ENCODE data around the gene GYS1. TPM values are rescaled to one million over a fixed set of nuclear protein-coding genes. Genes with fewer than 3 reads are reported as not detected.
"Not testable (repeated sequence)": the region's sequence is repeated elsewhere in the genome, so short reads cannot be mapped to it uniquely, and the experiment has no call there.

Gene GYS1
- total RNA-seq = 10 to 100 TPM; 50.8 to 99.9 TPM

DNA sequence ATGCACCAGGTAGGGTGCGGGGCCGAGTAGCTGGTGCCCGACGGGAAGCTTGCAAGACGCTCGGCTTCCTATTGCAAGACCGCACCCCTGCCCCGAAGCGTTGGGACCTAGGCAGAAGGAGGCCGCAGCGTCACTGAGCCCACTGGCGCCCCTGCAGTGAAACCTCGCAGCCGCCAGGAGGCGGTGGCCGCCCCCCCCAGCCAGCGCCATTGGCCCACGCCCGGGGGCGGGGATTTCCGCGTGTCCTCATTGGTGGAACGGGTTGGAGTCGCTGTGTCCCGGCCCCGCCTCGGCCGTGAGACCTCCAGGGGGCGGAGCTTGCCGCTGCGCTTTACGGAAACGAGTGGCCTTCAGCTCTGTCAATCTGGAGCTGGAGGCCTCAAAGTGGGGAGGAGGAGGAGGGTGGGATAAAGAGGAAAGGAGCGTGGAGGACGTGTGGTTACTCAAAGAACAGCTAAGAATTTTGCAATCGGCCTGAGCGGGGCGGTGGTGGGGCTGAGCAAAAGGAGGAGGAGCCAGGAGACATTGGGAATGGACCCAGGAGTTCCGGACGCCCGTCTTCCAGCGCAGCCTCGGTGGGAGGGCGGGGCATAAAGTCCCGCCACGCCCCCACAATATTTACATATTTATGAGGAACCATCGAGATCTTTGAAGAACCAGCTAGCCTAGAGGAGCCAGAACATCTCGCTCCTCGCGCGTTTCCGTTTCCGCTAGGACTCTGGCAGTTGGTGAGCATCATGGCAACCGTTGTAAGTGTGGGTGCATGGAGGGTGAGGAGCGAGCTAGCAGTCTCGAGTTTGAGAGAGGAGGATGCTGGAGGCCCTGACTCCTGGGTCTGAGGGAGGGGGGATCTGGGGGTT is at the start of gene GYS1, which contains the start of gene RUVBL2:
TSS of gene GYS1 (minus strand) at position 135 of the 860 bp plus-strand sequence. CDS start 197 bp downstream, outside the sequence.
TSS of gene RUVBL2 (plus strand) at position 713 of the 860 bp plus-strand sequence. CDS start at position 738, 25 bp downstream.
- H3K4me1 Mint-ChIP-seq = peaks cover 34% of the 10 kb centered on the region
- peak; percentile 95 for ATAC-seq (replicated peaks)
- peak within 1 kb of the TSS; percentile 86 for H3K4me3 Mint-ChIP-seq
- H3K27ac Mint-ChIP-seq = peak within 1 kb of the TSS; percentile 92
- no peaks in the 10 kb centered on the region for H3K9me3 Mint-ChIP-seq
- peaks cover 58% of the 10 kb centered on the region for H3K36me3 Mint-ChIP-seq (ENCODE audit: low read depth)
- no peaks in the 10 kb centered on the region for H3K27me3 Mint-ChIP-seq

DNA sequence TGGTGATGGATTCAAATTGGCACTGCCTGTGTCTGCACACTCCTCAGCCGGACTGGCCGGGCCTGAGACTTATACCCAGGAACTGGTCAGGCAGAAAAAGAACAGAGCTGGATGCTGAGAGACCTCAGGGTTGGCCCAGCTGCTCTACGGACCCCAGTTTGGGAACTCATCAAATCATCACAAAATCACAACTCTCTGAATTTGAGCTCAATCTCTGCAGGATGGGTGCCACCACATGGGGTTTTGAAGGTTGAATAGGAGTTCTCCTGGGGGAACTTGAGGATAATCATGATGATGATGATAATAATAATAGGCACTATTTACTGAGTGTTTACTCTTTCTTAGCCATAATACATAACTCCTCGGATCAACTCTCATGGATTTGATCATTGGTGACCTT is 49.6 kb upstream of the GYS1 start:
- not testable (repeated sequence) for ATAC-seq (replicated peaks); H3K4me3 Mint-ChIP-seq; H3K27me3 Mint-ChIP-seq; H3K27ac Mint-ChIP-seq; H3K9me3 Mint-ChIP-seq; H3K36me3 Mint-ChIP-seq (ENCODE audit: low read depth); H3K4me1 Mint-ChIP-seq

DNA sequence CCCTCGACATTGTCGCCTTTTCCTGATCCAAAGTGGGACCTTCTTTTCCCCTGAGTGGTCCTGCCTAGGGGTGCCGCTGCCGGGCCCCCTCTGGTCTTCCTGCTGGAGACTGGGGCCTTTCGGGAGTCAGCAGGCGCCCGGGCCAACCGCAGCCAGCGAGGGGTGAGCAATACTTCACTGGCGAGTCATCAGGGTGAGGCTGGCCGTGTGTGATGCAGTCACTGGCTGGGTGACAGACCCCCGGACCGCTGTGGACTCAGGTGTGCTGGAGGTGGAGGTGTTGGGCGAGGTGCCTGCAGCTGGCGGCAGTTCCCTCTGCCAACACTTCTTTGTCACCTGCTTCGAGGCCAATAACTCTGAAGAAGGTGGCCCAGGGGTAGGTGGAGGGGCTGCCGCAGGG is 49.1 kb upstream of the GYS1 start:
- Mint-ChIP-seq H3K4me3 (no peak overlapping the region), H3K4me1 (no peaks in the 10 kb centered on the region), H3K27ac (no peak overlapping the region), H3K27me3 (no peaks in the 10 kb centered on the region), H3K9me3 (no peaks in the 10 kb centered on the region), H3K36me3 (ENCODE audit: low read depth) (no peaks in the 10 kb centered on the region)
- no peak for ATAC-seq (replicated peaks)

DNA sequence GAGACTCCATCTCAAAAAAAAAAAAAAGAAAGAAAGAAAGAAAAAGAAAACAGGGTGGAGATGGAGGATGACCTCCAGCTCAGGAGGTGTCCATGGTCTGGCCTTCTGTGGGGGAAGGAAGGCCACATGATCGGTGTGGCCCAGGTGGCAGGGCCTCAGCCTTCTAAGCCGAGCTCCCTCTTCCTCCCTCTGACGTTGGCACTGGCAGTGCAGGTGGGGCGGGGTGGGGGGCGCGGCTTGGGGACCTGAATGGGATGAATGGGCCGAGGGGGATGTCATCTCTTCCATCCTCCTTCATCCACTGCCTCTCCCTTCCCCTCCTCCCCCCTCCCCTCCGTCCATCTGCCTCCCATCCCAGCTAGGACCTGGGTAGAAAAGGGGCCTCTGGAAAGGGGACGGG is 46.6 kb upstream of the GYS1 start:
- H3K36me3 Mint-ChIP-seq (ENCODE audit: low read depth); H3K4me1 Mint-ChIP-seq; H3K27ac Mint-ChIP-seq; ATAC-seq (replicated peaks); H3K27me3 Mint-ChIP-seq; H3K9me3 Mint-ChIP-seq; H3K4me3 Mint-ChIP-seq: not testable (repeated sequence)

DNA sequence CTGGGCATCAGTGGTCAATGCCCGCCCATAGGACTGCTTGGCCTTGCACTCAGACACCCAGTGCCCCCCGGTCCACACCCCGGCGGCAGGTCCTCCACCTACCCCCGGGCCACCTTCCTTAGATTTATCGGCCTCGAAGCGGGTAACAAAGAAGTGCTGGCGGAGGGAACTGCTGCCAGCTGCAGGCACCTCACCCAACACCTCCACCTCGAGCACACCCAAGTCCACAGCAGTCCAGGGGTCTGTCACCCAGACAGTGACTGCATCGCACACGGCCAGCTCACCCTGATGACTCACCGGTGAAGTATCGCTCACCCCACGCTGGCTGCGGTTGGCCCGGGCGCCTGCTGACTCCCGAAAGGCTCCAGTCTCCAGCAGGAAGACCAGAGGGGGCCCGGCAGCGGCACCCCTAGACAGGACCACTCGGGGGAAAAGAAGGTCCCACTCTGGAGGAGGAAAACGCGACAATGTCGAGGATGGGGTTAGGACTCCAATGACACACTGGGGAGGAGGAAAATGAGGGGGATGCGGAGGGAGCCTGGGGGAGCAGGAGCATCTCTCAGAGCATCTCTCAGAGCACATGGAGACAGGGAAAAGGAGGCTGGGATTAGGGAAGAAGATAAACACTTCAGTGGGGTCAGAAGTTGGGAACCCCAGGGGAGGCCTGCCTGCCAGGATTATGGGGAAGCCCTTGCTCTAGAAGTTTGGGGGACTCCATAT is 45.6 kb upstream of the GYS1 start:
- H3K36me3 Mint-ChIP-seq (ENCODE audit: low read depth); ATAC-seq (replicated peaks); H3K9me3 Mint-ChIP-seq; H3K27me3 Mint-ChIP-seq; H3K27ac Mint-ChIP-seq; H3K4me1 Mint-ChIP-seq; H3K4me3 Mint-ChIP-seq: not testable (repeated sequence)

DNA sequence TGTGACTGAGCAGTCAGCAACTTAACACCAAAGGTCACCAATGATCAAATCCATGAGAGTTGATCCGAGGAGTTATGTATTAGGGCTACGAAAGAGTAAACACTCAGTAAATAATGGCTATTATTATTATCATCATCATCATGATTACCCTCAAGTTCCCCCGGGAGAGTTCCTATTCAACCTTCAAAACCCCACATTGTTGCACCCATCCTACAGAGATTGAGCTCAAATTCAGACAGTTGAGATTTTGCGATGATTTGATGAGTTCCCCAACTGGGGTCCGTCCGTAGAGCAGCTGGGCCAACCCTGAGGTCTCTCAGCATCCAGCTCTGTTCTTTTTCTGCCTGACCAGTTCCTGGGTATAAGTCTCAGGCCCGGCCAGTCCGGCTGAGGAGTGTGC is 45.0 kb upstream of the GYS1 start:
- not testable (repeated sequence) for H3K4me3 Mint-ChIP-seq; H3K27ac Mint-ChIP-seq; ATAC-seq (replicated peaks); H3K27me3 Mint-ChIP-seq; H3K4me1 Mint-ChIP-seq; H3K9me3 Mint-ChIP-seq; H3K36me3 Mint-ChIP-seq (ENCODE audit: low read depth)

DNA sequence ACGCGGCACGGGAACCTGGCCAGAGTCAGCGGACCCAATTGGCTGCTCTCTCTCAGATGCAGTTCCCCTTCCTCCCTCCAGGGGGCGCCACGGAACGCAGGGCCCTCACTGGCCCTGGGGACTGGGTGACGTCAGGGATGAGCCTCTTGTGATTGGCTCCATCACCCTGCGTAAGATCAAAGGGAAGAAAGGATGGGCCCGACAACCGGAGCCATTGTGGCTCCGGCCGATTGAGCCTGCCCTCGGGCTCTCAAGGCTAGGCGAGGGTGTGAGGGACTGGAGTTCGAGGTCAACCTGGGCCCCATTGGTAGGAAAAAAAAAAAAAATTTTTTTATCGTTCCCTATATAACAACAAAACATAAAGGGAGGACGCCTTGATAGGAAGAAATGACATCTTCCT is 43.7 kb upstream of the GYS1 start, which contains the start of gene CGB1:
TSS of gene CGB1 (minus strand) at position 81 of the 400 bp plus-strand sequence. CDS start 184 bp downstream, outside the sequence.
- H3K4me1 Mint-ChIP-seq; H3K4me3 Mint-ChIP-seq; H3K36me3 Mint-ChIP-seq (ENCODE audit: low read depth); H3K27ac Mint-ChIP-seq; H3K27me3 Mint-ChIP-seq; H3K9me3 Mint-ChIP-seq: not testable (repeated sequence)
- ATAC-seq (replicated peaks) = peak; percentile 62

DNA sequence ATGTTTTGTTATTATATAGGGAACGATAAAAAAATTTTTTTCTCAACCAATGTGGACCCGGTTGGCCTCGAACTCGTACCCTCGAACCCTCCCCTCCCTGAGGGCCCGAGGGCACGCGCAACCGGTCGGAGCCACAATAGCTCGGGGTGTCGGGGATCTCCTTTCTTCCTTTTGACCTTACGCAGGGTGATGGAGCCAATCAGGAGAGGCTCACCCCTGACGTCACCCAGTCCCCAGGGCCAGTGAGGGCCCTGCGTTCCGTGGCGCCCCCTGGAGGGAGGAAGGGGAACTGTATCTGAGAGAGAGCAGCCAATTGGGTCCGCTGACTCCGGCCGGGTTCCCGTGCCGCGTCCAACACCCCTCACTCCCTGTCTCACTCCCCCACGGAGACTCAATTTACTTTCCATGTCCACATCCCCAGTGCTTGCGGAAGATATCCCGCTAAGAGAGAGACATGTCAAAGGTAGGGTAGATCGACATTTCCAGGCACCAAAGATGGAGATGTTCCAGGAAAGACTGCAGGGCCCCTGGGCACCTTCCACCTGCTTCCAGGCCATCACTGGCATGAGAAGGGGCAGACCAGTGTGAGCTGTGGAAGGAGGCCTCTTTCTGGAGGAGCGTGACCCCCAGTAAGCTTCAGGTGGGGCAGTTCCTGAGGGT is 38.7 kb upstream of the GYS1 start, which contains the start of gene CGB2:
TSS of gene CGB2 (plus strand) at position 249 of the 660 bp plus-strand sequence. CDS start at position 455, 206 bp downstream.
- peak; percentile 97 for ATAC-seq (replicated peaks)
- H3K4me3 Mint-ChIP-seq = peak within 1 kb of the TSS; percentile 55
- not testable (repeated sequence) for H3K27me3 Mint-ChIP-seq; H3K4me1 Mint-ChIP-seq; H3K9me3 Mint-ChIP-seq; H3K36me3 Mint-ChIP-seq (ENCODE audit: low read depth)
- peak within 1 kb of the TSS; percentile 89 for H3K27ac Mint-ChIP-seq

DNA sequence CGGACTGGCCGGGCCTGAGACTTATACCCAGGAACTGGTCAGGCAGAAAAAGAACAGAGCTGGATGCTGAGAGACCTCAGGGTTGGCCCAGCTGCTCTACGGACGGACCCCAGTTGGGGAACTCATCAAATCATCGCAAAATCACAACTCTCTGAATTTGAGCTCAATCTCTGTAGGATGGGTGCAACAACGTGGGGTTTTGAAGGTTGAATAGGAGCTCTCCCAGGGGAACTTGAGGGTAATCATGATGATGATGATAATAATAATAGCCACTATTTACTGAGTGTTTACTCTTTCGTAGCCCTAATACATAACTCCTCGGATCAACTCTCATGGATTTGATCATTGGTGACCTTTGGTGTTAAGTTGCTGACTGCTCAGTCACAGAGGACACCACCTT is 37.2 kb upstream of the GYS1 start:
- H3K27ac Mint-ChIP-seq; H3K27me3 Mint-ChIP-seq; H3K4me3 Mint-ChIP-seq; H3K36me3 Mint-ChIP-seq (ENCODE audit: low read depth); H3K9me3 Mint-ChIP-seq; ATAC-seq (replicated peaks); H3K4me1 Mint-ChIP-seq: not testable (repeated sequence)

DNA sequence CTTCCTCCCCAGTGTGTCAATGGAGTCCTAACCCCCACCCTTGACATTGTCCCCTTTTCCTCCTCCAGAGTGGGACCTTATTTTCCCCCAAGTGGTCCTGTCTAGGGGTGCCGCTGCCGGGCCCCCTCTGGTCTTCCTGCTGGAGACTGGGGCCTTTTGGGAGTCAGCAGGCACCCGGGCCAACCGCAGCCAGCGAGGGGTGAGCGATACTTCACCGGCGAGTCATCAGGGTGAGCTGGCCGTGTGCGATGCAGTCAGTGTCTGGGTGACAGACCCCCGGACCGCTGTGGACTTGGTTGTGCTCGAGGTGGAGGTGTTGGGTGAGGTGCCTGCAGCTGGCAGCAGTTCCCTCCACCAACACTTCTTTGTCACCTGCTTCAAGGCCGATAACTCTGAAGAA is 36.6 kb upstream of the GYS1 start:
- not testable (repeated sequence) for H3K4me3 Mint-ChIP-seq; H3K36me3 Mint-ChIP-seq (ENCODE audit: low read depth); H3K4me1 Mint-ChIP-seq; H3K27ac Mint-ChIP-seq; ATAC-seq (replicated peaks); H3K9me3 Mint-ChIP-seq; H3K27me3 Mint-ChIP-seq

DNA sequence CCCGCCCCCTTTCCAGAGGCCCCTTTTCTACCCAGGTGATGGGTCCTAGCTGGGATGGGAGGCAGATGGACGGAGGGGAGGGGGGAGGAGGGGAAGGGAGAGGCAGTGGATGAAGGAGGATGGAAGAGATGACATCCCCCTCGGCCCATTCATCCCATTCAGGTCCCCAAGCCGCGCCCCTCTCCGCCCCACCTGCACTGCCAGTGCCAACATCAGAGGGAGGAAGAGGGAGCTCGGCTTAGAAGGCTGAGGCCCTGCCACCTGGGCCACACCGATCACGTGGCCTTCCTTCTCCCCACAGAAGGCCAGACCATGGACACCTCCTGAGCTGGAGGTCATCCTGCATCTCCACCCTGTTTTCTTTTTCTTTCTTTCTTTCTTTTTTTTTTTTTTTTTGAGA is 35.6 kb upstream of the GYS1 start:
- not testable (repeated sequence) for H3K4me3 Mint-ChIP-seq; H3K9me3 Mint-ChIP-seq; ATAC-seq (replicated peaks); H3K36me3 Mint-ChIP-seq (ENCODE audit: low read depth); H3K4me1 Mint-ChIP-seq; H3K27ac Mint-ChIP-seq; H3K27me3 Mint-ChIP-seq

DNA sequence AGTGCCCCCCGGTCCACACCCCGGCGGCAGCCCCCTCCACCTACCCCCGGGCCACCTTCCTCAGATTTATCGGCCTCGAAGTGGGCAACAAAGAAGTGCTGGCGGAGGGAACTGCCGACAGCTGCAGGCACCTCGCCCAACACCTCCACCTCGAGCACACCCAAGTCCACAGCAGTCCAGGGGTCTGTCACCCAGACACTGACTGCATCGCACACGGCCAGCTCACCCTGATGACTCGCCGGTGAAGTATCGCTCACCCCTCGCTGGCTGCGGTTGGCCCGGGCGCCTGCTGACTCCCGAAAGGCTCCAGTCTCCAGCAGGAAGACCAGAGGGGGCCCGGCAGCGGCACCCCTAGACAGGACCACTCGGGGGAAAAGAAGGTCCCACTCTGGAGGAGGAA is 32.5 kb upstream of the GYS1 start:
- not testable (repeated sequence) for H3K4me1 Mint-ChIP-seq; H3K27me3 Mint-ChIP-seq; H3K36me3 Mint-ChIP-seq (ENCODE audit: low read depth); H3K27ac Mint-ChIP-seq; H3K4me3 Mint-ChIP-seq; H3K9me3 Mint-ChIP-seq; ATAC-seq (replicated peaks)

DNA sequence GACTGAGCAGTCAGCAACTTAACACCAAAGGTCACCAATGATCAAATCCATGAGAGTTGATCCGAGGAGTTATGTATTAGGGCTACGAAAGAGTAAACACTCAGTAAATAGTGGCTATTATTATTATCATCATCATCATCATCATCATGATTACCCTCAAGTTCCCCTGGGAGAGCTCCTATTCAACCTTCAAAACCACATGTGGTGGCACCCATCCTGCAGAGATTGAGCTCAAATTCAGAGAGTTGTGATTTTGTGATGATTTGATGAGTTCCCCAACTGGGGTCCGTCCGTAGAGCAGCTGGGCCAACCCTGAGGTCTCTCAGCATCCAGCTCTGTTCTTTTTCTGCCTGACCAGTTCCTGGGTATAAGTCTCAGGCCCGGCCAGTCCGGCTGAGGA is 32.0 kb upstream of the GYS1 start:
- not testable (repeated sequence) for H3K27me3 Mint-ChIP-seq; ATAC-seq (replicated peaks); H3K9me3 Mint-ChIP-seq; H3K4me3 Mint-ChIP-seq; H3K36me3 Mint-ChIP-seq (ENCODE audit: low read depth); H3K4me1 Mint-ChIP-seq; H3K27ac Mint-ChIP-seq

DNA sequence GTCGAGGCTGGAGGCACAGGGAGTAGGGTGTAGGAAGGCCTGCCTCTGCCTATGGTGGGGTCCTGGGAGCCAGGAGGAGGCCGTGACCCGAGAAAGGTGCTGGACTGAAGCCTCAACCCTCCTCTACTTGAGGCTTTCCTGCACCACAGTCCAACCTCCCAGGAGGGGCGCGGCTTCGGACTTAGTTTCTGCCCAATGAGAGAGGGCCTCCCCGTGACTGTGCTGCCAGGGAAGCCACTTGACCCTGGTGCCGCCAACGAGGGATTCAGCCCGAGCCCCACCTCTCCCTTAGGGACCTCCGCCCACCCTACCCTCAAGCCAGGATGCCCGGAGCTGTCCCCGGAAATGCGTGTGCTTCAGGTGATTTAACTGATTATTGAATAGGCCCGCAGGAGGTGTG is 31.1 kb upstream of the GYS1 start, which contains the start of gene CGB3:
TSS of gene CGB3 (minus strand) at position 101 of the 400 bp plus-strand sequence. CDS start 362 bp downstream, outside the sequence.
- H3K4me1 Mint-ChIP-seq = peaks cover 11% of the 10 kb centered on the region
- H3K27ac Mint-ChIP-seq; H3K36me3 Mint-ChIP-seq (ENCODE audit: low read depth); H3K9me3 Mint-ChIP-seq; H3K27me3 Mint-ChIP-seq; H3K4me3 Mint-ChIP-seq; ATAC-seq (replicated peaks): not testable (repeated sequence)
